Left ventricle myocardium inferior (tissue), 1 donor: ENCODE data around the gene SASH1. TPM values are rescaled to one million over a fixed set of nuclear protein-coding genes. Genes with fewer than 3 reads are reported as not detected.

Experiments used
- DNase-seq: peaks from one replicate; pipeline ENCODE4 v3.0.0-alpha.2; 2020
- H3K27ac ChIP-seq: fragments of 200-600 bp; replicated peaks from 2 replicates; pipeline ENCODE4 v1.8.0; 2021
- H3K27me3 ChIP-seq: fragments of 200-600 bp; 2 replicates; pipeline ENCODE4 v1.8.0; 2021; ENCODE audit warnings: low read depth
- H3K36me3 ChIP-seq: fragments of 200-600 bp; 2 replicates; pipeline ENCODE4 v1.8.0; 2021
- H3K4me1 ChIP-seq: fragments of 200-600 bp; 2 replicates; pipeline ENCODE4 v1.8.0; 2021
- H3K4me3 ChIP-seq: fragments of 200-600 bp; 2 replicates; pipeline ENCODE4 v1.8.0; 2021; ENCODE audit warnings: mild to moderate bottlenecking, moderate library complexity
- H3K9me3 ChIP-seq: fragments of 200-600 bp; replicated peaks from 2 replicates; pipeline ENCODE4 v1.8.0; 2021
- CTCF ChIP-seq: fragments of 200-600 bp; IDR thresholded peaks from 2 replicates; pipeline ENCODE4 v1.8.0; 2021; ENCODE audit warnings: antibody characterized with exemption, mild to moderate bottlenecking, borderline replicate concordance
- intact Hi-C: fragments of 100-400 bp; cut with micrococcal nuclease; formaldehyde crosslinking; loops from one replicate; pipeline ENCODE4 v1.11.0; 2022
- total RNA-seq: library from RNA; stranded (reverse); fragmentation: NEBNext Ultra II Directional; extraction: Animal tissue kit (Norgen Biotek cat#: 25700); gene quantifications from one replicate; pipeline ENCODE4 v1.2.1, GENCODE V29; 2021
- donor health status: DM: no; HTN: yes; CAD: no; lungs with severe emphysema.

SASH1 gene
- total RNA-seq, 1 donor from 2014 or later = 22.5 TPM

GRCh38 chr6:148342100-148342349, 613 bp upstream of the SASH1 start:
- H3K27ac ChIP-seq = peak overlapping the region; percentile 95
- no peak for TF ChIP-seq CTCF
- H3K9me3 ChIP-seq = no peaks in the 10 kb centered on the region
- H3K36me3 ChIP-seq = no peaks in the 10 kb centered on the region
- no peaks in the 10 kb centered on the region for H3K27me3 ChIP-seq
- no peak for DNase-seq
- intact Hi-C loops = loop anchor here (10.0 kb wide), 1 partner anchor 123 kb away; no protein-coding TSS in a partner anchor
- H3K4me3 ChIP-seq = peak overlapping the region; percentile 83
- H3K4me1 ChIP-seq = peaks cover 48% of the 10 kb centered on the region

- Histone ChIP-seq H3K27me3 (no peaks in the 10 kb centered on the region), H3K9me3 (no peaks in the 10 kb centered on the region), H3K4me1 (peaks cover 60% of the 10 kb centered on the region), H3K27ac (peak overlapping the region; percentile 95), H3K36me3 (no peaks in the 10 kb centered on the region), H3K4me3 (peak overlapping the region; percentile 83)
- no peak for DNase-seq
- TF ChIP-seq CTCF = peak; percentile 46
- intact Hi-C loops = loop anchor here (10.0 kb wide), 1 partner anchor 122 kb away; no protein-coding TSS in a partner anchor
These were observed 577 bp downstream of the SASH1 start for GRCh38 chr6:148343047-148343782.

GRCh38 chr6:148345176-148345575, 2.5 kb downstream of the SASH1 start:
- intact Hi-C loops = loop anchor here (10.0 kb wide), 1 partner anchor 120 kb away; no protein-coding TSS in a partner anchor
- Histone ChIP-seq H3K36me3 (no peaks in the 10 kb centered on the region), H3K27me3 (no peaks in the 10 kb centered on the region), H3K27ac (peak overlapping the region; percentile 95), H3K4me3 (peak overlapping the region; percentile 83), H3K9me3 (no peaks in the 10 kb centered on the region), H3K4me1 (peaks cover 63% of the 10 kb centered on the region)
- DNase-seq = no peak
- TF ChIP-seq CTCF = no peak

- intact Hi-C loops = loop anchor here (10.0 kb wide), 1 partner anchor 119 kb away; no protein-coding TSS in a partner anchor
- Histone ChIP-seq H3K27me3 (no peaks in the 10 kb centered on the region), H3K27ac (peak overlapping the region; percentile 95), H3K36me3 (no peaks in the 10 kb centered on the region), H3K4me1 (peaks cover 67% of the 10 kb centered on the region), H3K9me3 (no peaks in the 10 kb centered on the region), H3K4me3 (peak overlapping the region; percentile 83)
- no peak for TF ChIP-seq CTCF
- DNase-seq = no peak
These were observed 2.9 kb downstream of the SASH1 start for GRCh38 chr6:148345578-148345977.

GRCh38 chr6:148346681-148347440, 4.2 kb downstream of the SASH1 start:
- Histone ChIP-seq H3K9me3 (no peaks in the 10 kb centered on the region), H3K4me3 (no peak overlapping the region), H3K4me1 (peaks cover 76% of the 10 kb centered on the region), H3K27ac (peak overlapping the region; percentile 95), H3K27me3 (no peaks in the 10 kb centered on the region), H3K36me3 (no peaks in the 10 kb centered on the region)
- no peak for DNase-seq
- intact Hi-C loops = loop anchor here (10.0 kb wide), 1 partner anchor 118 kb away; no protein-coding TSS in a partner anchor
- TF ChIP-seq CTCF = no peak
